Raji (cell line): ENCODE data around the gene SLC22A31.

ENCODE experiments used
- POLR2A ChIP-seq: IDR thresholded peaks from 2 replicates; pipeline ENCODE4 v1.6.1; 2011; ENCODE audit warnings: low read depth, low read length, control low read depth; ENCODE audit not compliant: insufficient read depth

The SLC22A31 gene

GRCh38 chr16:89175280-89176146 is 24.8 kb downstream of the SLC22A31 start:
- TF ChIP-seq POLR2A = no peak

GRCh38 chr16:89174877-89175276 is 25.5 kb downstream of the SLC22A31 start:
- TF ChIP-seq POLR2A = no peak

- no peak for TF ChIP-seq POLR2A
Observed at GRCh38 chr16:89174055-89174827, 26.1 kb downstream of the SLC22A31 start.

- no peak for TF ChIP-seq POLR2A
Observed at GRCh38 chr16:89173174-89173921, 27.0 kb downstream of the SLC22A31 start.

GRCh38 chr16:89172528-89173173 is 27.7 kb downstream of the SLC22A31 start:
- TF ChIP-seq POLR2A = no peak

- TF ChIP-seq POLR2A = no peak
Observed at GRCh38 chr16:89172171-89172527, 28.2 kb downstream of the SLC22A31 start.

GRCh38 chr16:89171216-89172170 is 28.8 kb downstream of the SLC22A31 start, which contains the start of gene CDH15:
TSS of gene CDH15 (plus strand) at chr16:89171748. CDS start at chr16:89171832, 84 bp downstream.
- TF ChIP-seq POLR2A = no peak

- TF ChIP-seq POLR2A = no peak
Observed at GRCh38 chr16:89170346-89171215, 29.8 kb downstream of the SLC22A31 start.

- TF ChIP-seq POLR2A = no peak
Observed at GRCh38 chr16:89169778-89170177, 30.6 kb downstream of the SLC22A31 start.

GRCh38 chr16:89168381-89169189 is 31.8 kb downstream of the SLC22A31 start:
- no peak for TF ChIP-seq POLR2A

- no peak for TF ChIP-seq POLR2A
Observed at GRCh38 chr16:89167425-89167941, 32.9 kb downstream of the SLC22A31 start.
